ENCODE measurements around the gene CAMKMT. TPM values are rescaled to one million over a fixed set of nuclear protein-coding genes. Genes with fewer than 3 reads are reported as not detected.

Gene CAMKMT
- total RNA-seq, 4 donors from 2014 or later: 6.0 to 15.3 (median 10.7) TPM

DNA sequence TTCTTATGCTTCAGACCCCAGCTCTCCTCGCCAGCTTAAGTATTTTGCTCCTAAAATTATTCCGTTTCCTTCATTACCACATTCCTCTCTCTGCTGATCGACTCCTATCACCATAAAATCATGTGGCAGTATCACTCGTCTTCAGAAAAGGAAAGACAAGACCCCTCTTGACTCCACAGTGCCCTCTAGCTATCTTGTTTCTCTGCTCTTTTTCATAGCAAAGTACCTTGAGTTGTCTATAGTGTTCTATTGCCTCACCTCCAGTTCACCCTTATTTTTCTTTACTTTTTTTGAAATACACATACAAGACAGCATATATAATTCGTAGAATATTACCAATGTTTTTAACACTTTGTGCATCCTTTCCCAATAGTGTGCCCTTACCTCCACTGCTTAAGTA is 306.6 kb downstream of the CAMKMT start:
- 79% methylated on average over 5 of the region's 5 CpGs for WGBS
- no peaks in the 10 kb centered on the region for H3K9me3 ChIP-seq
- no peaks in the 10 kb centered on the region for H3K36me3 ChIP-seq
- no peak overlapping the region for H3K4me3 ChIP-seq
- DNase-seq (ENCODE audit: low spot score in 2 of 2): no peak
- H3K27me3 ChIP-seq: no peaks in the 10 kb centered on the region
- TF ChIP-seq, protein P1, sequence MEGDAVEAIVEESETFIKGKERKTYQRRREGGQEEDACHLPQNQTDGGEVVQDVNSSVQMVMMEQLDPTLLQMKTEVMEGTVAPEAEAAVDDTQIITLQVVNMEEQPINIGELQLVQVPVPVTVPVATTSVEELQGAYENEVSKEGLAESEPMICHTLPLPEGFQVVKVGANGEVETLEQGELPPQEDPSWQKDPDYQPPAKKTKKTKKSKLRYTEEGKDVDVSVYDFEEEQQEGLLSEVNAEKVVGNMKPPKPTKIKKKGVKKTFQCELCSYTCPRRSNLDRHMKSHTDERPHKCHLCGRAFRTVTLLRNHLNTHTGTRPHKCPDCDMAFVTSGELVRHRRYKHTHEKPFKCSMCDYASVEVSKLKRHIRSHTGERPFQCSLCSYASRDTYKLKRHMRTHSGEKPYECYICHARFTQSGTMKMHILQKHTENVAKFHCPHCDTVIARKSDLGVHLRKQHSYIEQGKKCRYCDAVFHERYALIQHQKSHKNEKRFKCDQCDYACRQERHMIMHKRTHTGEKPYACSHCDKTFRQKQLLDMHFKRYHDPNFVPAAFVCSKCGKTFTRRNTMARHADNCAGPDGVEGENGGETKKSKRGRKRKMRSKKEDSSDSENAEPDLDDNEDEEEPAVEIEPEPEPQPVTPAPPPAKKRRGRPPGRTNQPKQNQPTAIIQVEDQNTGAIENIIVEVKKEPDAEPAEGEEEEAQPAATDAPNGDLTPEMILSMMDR (IDR thresholded peaks at IDR 0.05): no peak
- TF ChIP-seq POLR2A (IDR thresholded peaks at IDR 0.05): no peak
- TF ChIP-seq POLR2AphosphoS5 (IDR thresholded peaks at IDR 0.05): no peak
- TF ChIP-seq EP300 (IDR thresholded peaks at IDR 0.05): no peak
- no peak overlapping the region for H3K27ac ChIP-seq
- H3K4me1 ChIP-seq: no peaks in the 10 kb centered on the region

DNA sequence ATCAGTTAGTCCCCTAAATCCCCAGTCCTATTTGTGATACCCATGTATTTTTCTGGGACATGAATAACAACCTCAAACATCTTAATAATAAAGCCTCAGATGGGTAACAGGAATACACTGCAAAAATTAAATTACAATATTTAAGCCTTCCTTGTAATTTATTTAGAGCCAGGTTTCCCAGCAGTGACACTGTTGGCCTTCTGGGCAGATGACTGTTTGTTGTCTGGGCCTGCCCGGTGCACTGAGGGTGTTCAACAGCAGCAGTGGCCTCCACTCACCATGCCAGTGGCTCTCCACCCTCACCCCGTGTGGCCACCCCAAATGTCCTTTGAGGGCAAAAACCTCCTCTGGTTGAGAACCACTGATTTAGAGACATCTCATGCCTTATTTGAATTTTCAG is 309.5 kb downstream of the CAMKMT start:
- no peak for TF ChIP-seq EP300 (IDR thresholded peaks at IDR 0.05)
- TF ChIP-seq POLR2AphosphoS5 (IDR thresholded peaks at IDR 0.05): no peak
- no peak for TF ChIP-seq POLR2A (IDR thresholded peaks at IDR 0.05)
- TF ChIP-seq, protein P1 (IDR thresholded peaks at IDR 0.05): no peak
- no peak for DNase-seq (ENCODE audit: low spot score in 2 of 2)
- no peaks in the 10 kb centered on the region for H3K36me3 ChIP-seq
- no peaks in the 10 kb centered on the region for H3K4me1 ChIP-seq
- H3K9me3 ChIP-seq: no peaks in the 10 kb centered on the region
- 83% methylated on average over 2 of the region's 2 CpGs for WGBS
- no peak overlapping the region for H3K4me3 ChIP-seq
- no peaks in the 10 kb centered on the region for H3K27me3 ChIP-seq
- H3K27ac ChIP-seq: no peak overlapping the region

DNA sequence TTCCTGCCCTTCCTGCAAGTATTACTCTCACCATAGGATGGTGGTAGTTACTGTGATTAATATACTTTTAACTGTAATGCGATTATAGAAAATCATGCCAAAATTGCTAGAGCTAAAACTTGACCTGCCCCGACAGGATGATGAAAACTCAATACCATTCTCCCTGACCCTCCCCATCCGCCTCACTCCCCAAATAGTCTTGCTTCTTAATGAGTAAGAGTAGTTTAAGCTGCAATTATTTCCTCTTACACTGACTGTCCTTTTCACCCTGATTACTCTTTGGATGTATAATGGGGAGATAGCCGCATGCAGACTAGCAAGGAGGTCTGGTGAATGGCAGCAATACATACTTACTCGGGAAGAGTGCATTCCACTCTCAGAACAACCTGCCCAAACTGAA is 310.2 kb downstream of the CAMKMT start:
- Histone ChIP-seq H3K36me3 (no peaks in the 10 kb centered on the region), H3K27me3 (no peaks in the 10 kb centered on the region), H3K4me3 (no peak overlapping the region), H3K4me1 (no peaks in the 10 kb centered on the region), H3K27ac (no peak overlapping the region), H3K9me3 (no peaks in the 10 kb centered on the region)
- TF ChIP-seq, protein P1 (IDR thresholded peaks at IDR 0.05): no peak
- TF ChIP-seq POLR2AphosphoS5 (IDR thresholded peaks at IDR 0.05): no peak
- DNase-seq (ENCODE audit: low spot score in 2 of 2): no peak
- WGBS: 88% methylated on average over 5 of the region's 5 CpGs

DNA sequence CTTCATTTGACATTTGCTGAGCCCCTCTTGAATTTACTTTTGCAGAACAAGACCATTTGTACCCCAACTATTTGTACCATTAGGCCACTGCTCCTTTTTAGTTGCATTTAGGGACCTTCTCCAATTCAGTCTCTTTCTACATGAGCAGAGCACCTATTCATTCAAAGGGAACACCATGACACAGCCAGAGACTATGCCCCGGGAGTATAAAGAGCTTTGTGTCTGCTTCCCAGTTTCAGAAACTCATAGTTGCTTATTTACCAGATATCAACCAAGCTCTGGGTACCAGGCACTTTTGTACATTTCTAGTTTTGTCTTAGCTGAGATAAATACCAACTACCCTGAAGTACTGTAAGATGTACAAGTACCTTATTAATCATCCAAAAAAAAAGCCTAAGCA is 310.7 kb downstream of the CAMKMT start:
- no peak for DNase-seq (ENCODE audit: low spot score in 2 of 2)
- 94% methylated on average over 1 of the region's 1 CpG for WGBS
- no peaks in the 10 kb centered on the region for H3K27me3 ChIP-seq
- H3K27ac ChIP-seq: no peak overlapping the region
- TF ChIP-seq POLR2AphosphoS5 (IDR thresholded peaks at IDR 0.05) (no peak), EP300 (IDR thresholded peaks at IDR 0.05) (no peak), POLR2A (IDR thresholded peaks at IDR 0.05) (no peak)
- TF ChIP-seq, protein P1 (IDR thresholded peaks at IDR 0.05): no peak
- no peak overlapping the region for H3K4me3 ChIP-seq
- no peaks in the 10 kb centered on the region for H3K36me3 ChIP-seq
- no peaks in the 10 kb centered on the region for H3K4me1 ChIP-seq
- H3K9me3 ChIP-seq: no peaks in the 10 kb centered on the region

DNA sequence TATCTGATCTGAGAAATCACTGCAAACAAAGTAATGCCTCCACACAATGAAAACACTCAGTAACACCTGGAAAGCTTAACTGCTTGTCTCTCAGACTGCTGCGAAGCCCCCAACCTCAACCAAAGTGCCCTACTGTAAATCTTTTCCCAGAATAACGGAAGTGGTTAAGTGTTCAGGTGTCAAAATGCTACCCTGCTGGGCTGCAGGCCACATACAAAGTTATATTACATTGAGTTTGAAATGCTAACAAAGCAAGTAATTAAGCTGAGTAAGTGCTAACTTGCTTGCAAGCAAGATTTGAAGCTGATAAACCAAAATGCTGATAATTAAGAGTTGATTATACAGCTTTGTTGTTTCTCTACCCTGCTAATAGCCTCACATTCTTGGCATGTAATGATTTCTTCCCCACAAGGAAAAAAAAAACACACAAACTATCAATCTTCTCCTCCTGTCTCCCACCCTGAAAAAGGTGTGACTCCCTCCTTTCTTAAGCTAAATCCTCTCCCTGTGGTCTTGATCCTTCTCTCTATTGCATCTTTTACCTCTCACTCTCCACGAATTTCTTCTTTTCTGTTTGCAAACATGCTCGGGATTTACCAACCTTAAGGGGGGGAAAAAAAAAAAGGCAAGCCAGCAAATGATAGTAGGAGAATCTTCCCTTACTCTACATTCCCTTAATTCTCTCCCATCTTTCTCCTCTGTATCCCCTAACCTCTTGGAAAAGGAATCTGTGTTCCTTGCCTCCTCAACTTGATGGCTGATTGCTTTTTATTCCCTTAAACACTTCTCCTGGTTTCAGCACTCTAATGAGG is 312.9 kb downstream of the CAMKMT start:
- no peaks in the 10 kb centered on the region for H3K36me3 ChIP-seq
- no peak for DNase-seq (ENCODE audit: low spot score in 2 of 2)
- no peaks in the 10 kb centered on the region for H3K9me3 ChIP-seq
- no peaks in the 10 kb centered on the region for H3K4me1 ChIP-seq
- no peak overlapping the region for H3K27ac ChIP-seq
- 47% methylated on average over 4 of the region's 4 CpGs for WGBS
- no peak overlapping the region for H3K4me3 ChIP-seq
- TF ChIP-seq, protein P1 (IDR thresholded peaks at IDR 0.05): no peak
- TF ChIP-seq POLR2A (IDR thresholded peaks at IDR 0.05) (no peak), POLR2AphosphoS5 (IDR thresholded peaks at IDR 0.05) (no peak), EP300 (IDR thresholded peaks at IDR 0.05) (no peak)
- no peaks in the 10 kb centered on the region for H3K27me3 ChIP-seq
